PC-9 (cell line): ENCODE results near the gene SLC22A15. TPM values are rescaled to one million over a fixed set of nuclear protein-coding genes. Genes with fewer than 3 reads are reported as not detected.

Experiments
- BruUV-seq: library from RNA; stranded (reverse); fragments of 400-500 nt; replicated peaks from 2 replicates; lab custom pipeline; 2021; lab: Mats Ljungman, UMichigan
- CTCF ChIA-PET: fragments of 300-600 bp; sonication (Branson Sonifier 250); formaldehyde crosslinking; loops from one replicate; lab custom pipeline; 2022; ENCODE audit warnings: antibody characterized with exemption; lab: Charles Lee
- POLR2A ChIA-PET: fragments of 300-600 bp; sonication (Branson Sonifier 250); formaldehyde crosslinking; loops from one replicate; lab custom pipeline; 2022; ENCODE audit warnings: antibody characterized with exemption; ENCODE audit not compliant: unreplicated experiment; lab: Charles Lee
- DNase-seq, 2 experiments: peaks; one replicate each; pipeline versions ENCODE4 v3.0.0 to v3.0.0-alpha.2; 2015 to 2022; ENCODE audit warnings: mixed read lengths in 1 of 2
- H2AFZ ChIP-seq: fragments of 200-600 bp; sonication (generic); 2 replicates; pipeline ENCODE4 v1.8.1; 2017; ENCODE audit warnings: antibody characterized with exemption
- H3F3A ChIP-seq: fragments of 200-600 bp; sonication (generic); 2 replicates; pipeline ENCODE4 v1.8.1; 2017; ENCODE audit warnings: antibody characterized with exemption, mild to moderate bottlenecking, low read depth; ENCODE audit not compliant: insufficient read depth
- H3K27ac ChIP-seq: fragments of 200-600 bp; sonication (generic); 2 replicates; pipeline ENCODE4 v1.6.1; 2016; ENCODE audit warnings: mixed run types
- H3K27me3 ChIP-seq: fragments of 200-600 bp; sonication (generic); 2 replicates; pipeline ENCODE4 v1.6.1; 2016; ENCODE audit warnings: low read depth, mixed run types; ENCODE audit not compliant: insufficient read depth
- H3K36me3 ChIP-seq: fragments of 200-600 bp; sonication (generic); 2 replicates; pipeline ENCODE4 v1.6.1; 2016; ENCODE audit warnings: low read depth, mixed run types
- H3K4me1 ChIP-seq: fragments of 200-600 bp; sonication (generic); replicated peaks from 2 replicates; pipeline ENCODE4 v1.6.1; 2016; ENCODE audit warnings: mixed run types; ENCODE audit not compliant: insufficient read depth
- H3K4me2 ChIP-seq: fragments of 200-600 bp; sonication (generic); 2 replicates; pipeline ENCODE4 v1.6.1; 2017; ENCODE audit warnings: mixed run types
- H3K4me3 ChIP-seq: fragments of 200-600 bp; sonication (generic); 2 replicates; pipeline ENCODE4 v1.6.1; 2016; ENCODE audit warnings: mixed run types
- H3K79me2 ChIP-seq: fragments of 200-600 bp; sonication (generic); 2 replicates; pipeline ENCODE4 v1.6.1; 2017; ENCODE audit warnings: low read depth, mixed run types
- H3K9me2 ChIP-seq: fragments of 200-600 bp; sonication (generic); 2 replicates; pipeline ENCODE4 v1.8.1; 2017; ENCODE audit warnings: mild to moderate bottlenecking; ENCODE audit not compliant: insufficient read depth
- H3K9me3 ChIP-seq: fragments of 200-600 bp; sonication (generic); 2 replicates; pipeline ENCODE4 v1.8.1; 2016; ENCODE audit warnings: low read depth; ENCODE audit not compliant: insufficient read depth
- H4K20me1 ChIP-seq: fragments of 200-600 bp; sonication (generic); 2 replicates; pipeline ENCODE4 v1.8.1; 2017; ENCODE audit not compliant: insufficient read depth
- CTCF ChIP-seq: fragments of 200-600 bp; sonication (generic); conservative IDR thresholded peaks from 2 replicates; pipeline ENCODE4 v1.6.1; 2017; ENCODE audit warnings: mixed run types, antibody characterized with exemption, mild to moderate bottlenecking, moderate library complexity
- EZH2 ChIP-seq: fragments of 200-600 bp; sonication (generic); IDR thresholded peaks from 2 replicates; pipeline ENCODE4 v1.8.0; 2017; ENCODE audit warnings: antibody characterized with exemption, low read depth
- intact Hi-C: fragments of 100-400 bp; cut with micrococcal nuclease; formaldehyde crosslinking; loops from one replicate; pipeline ENCODE4 v1.10.0; 2022; ENCODE audit not compliant: unreplicated experiment
- total RNA-seq: library from RNA; stranded (reverse); gene quantifications from 2 replicates; pipeline ENCODE4 v1.2.3, GENCODE V29; 2021

The SLC22A15 gene
- total RNA-seq, 1 experiment from 2014 or later, result 1.8 TPM

- H3K9me2 ChIP-seq, result no peaks in the 10 kb centered on the region
- H3F3A ChIP-seq, result no peaks in the 10 kb centered on the region
- H2AFZ ChIP-seq, result no peak overlapping the region
- H3K4me1 ChIP-seq, result no peaks in the 10 kb centered on the region
- no peak for DNase-seq
- BruUV-seq, result no TSS peak
- H3K79me2 ChIP-seq, result no peaks in the 10 kb centered on the region
- no peaks in the 10 kb centered on the region for H3K27me3 ChIP-seq
- TF ChIP-seq CTCF (no peak), EZH2 (no peak)
- H3K9me3 ChIP-seq, result no peaks in the 10 kb centered on the region
- CTCF ChIA-PET, result no interaction called here
- H4K20me1 ChIP-seq, result no peaks in the 10 kb centered on the region
- no peak overlapping the region for H3K4me3 ChIP-seq
- intact Hi-C loops, result no loop called here
- POLR2A ChIA-PET, result no interaction called here
- H3K27ac ChIP-seq, result no peak overlapping the region
- H3K4me2 ChIP-seq, result no peak overlapping the region
- no peaks in the 10 kb centered on the region for H3K36me3 ChIP-seq
Measured at GRCh38 chr1:116006486-116006964, 30.2 kb downstream of the SLC22A15 start.

GRCh38 chr1:116008656-116009390, 32.5 kb downstream of the SLC22A15 start:
- no peaks in the 10 kb centered on the region for H3K4me1 ChIP-seq
- no peaks in the 10 kb centered on the region for H4K20me1 ChIP-seq
- no peaks in the 10 kb centered on the region for H3K9me3 ChIP-seq
- ChIA-PET POLR2A (interaction anchor here (0.6 kb wide), 1 partner anchor 11 kb away, joined by 6 read pairs; no protein-coding TSS in a partner anchor), CTCF (no interaction called here)
- H3K36me3 ChIP-seq, result no peaks in the 10 kb centered on the region
- no peaks in the 10 kb centered on the region for H3K9me2 ChIP-seq
- no peaks in the 10 kb centered on the region for H3F3A ChIP-seq
- H3K4me2 ChIP-seq, result no peak overlapping the region
- intact Hi-C loops, result no loop called here
- TF ChIP-seq CTCF, result no peak
- TF ChIP-seq EZH2, result no peak
- no peaks in the 10 kb centered on the region for H3K79me2 ChIP-seq
- no peaks in the 10 kb centered on the region for H3K27me3 ChIP-seq
- H2AFZ ChIP-seq, result no peak overlapping the region
- no peak overlapping the region for H3K4me3 ChIP-seq
- DNase-seq, result no peak
- no TSS peak for BruUV-seq
- no peak overlapping the region for H3K27ac ChIP-seq

- Histone ChIP-seq H3K36me3 (no peaks in the 10 kb centered on the region), H4K20me1 (no peaks in the 10 kb centered on the region), H3K79me2 (no peaks in the 10 kb centered on the region), H2AFZ (no peak overlapping the region), H3F3A (no peaks in the 10 kb centered on the region), H3K9me2 (no peaks in the 10 kb centered on the region), H3K27ac (no peak overlapping the region), H3K4me1 (no peaks in the 10 kb centered on the region), H3K4me3 (no peak overlapping the region), H3K4me2 (no peak overlapping the region), H3K27me3 (no peaks in the 10 kb centered on the region), H3K9me3 (no peaks in the 10 kb centered on the region)
- intact Hi-C loops, result no loop called here
- POLR2A ChIA-PET, result no interaction called here
- no TSS peak for BruUV-seq
- CTCF ChIA-PET, result no interaction called here
- DNase-seq, result no peak
- no peak for TF ChIP-seq CTCF
- no peak for TF ChIP-seq EZH2
Measured at GRCh38 chr1:116012716-116013115, 36.4 kb downstream of the SLC22A15 start.
